H9 (cell line): ENCODE data around the gene CFAP100. TPM values are rescaled to one million over a fixed set of nuclear protein-coding genes. Genes with fewer than 3 reads are reported as not detected.
A peak's percentile ranks its signal among the peaks of the same experiment; 100 is the strongest.

ENCODE experiments used
- DNase-seq: peaks from one replicate; pipeline ENCODE4 v3.0.0-alpha.2; 2017
- H2AFZ ChIP-seq: one replicate; pipeline ENCODE4 v1.6.1; 2013; ENCODE audit warnings: mild to moderate bottlenecking, low read length, control low read depth, moderate library complexity
- H2AK5ac ChIP-seq: 2 replicates; pipeline ENCODE4 v1.6.1; 2013; ENCODE audit warnings: low read length, control low read depth, mixed read lengths; ENCODE audit not compliant: insufficient read length
- H2BK120ac ChIP-seq: one replicate; pipeline ENCODE4 v1.6.1; 2013; ENCODE audit warnings: low read depth, mild to moderate bottlenecking, low read length, control low read depth, inconsistent platforms; ENCODE audit not compliant: poor library complexity, severe bottlenecking
- H2BK12ac ChIP-seq: 2 replicates; pipeline ENCODE4 v1.6.1; 2013; ENCODE audit warnings: low read length, control low read depth, mixed read lengths, low read depth; ENCODE audit not compliant: insufficient read length
- H2BK15ac ChIP-seq: 2 replicates; pipeline ENCODE4 v1.6.1; 2013; ENCODE audit warnings: low read depth, low read length, control low read depth
- H2BK20ac ChIP-seq: one replicate; pipeline ENCODE4 v1.6.1; 2013; ENCODE audit warnings: low read depth, mild to moderate bottlenecking, low read length, control low read depth, inconsistent platforms; ENCODE audit not compliant: poor library complexity, severe bottlenecking
- H2BK5ac ChIP-seq: 2 replicates; pipeline ENCODE4 v1.6.1; 2013; ENCODE audit warnings: low read length, control low read depth, mixed read lengths; ENCODE audit not compliant: insufficient read length
- H3K14ac ChIP-seq: 2 replicates; pipeline ENCODE4 v1.6.1; 2013; ENCODE audit warnings: low read length, control low read depth; ENCODE audit not compliant: insufficient read depth
- H3K18ac ChIP-seq: 2 replicates; pipeline ENCODE4 v1.6.1; 2013; ENCODE audit warnings: low read depth, mild to moderate bottlenecking, mixed read lengths, low read length, control low read depth; ENCODE audit not compliant: insufficient read length
- H3K23ac ChIP-seq: 2 replicates; pipeline ENCODE4 v1.6.1; 2013; ENCODE audit warnings: low read length, control low read depth, mixed read lengths, low read depth; ENCODE audit not compliant: insufficient read length
- H3K23me2 ChIP-seq: 2 replicates; pipeline ENCODE4 v1.6.1; 2013; ENCODE audit warnings: low read depth, mild to moderate bottlenecking, mixed read lengths, low read length, control low read depth; ENCODE audit not compliant: insufficient read length, poor library complexity, severe bottlenecking
- H3K27ac ChIP-seq: 2 replicates; pipeline ENCODE4 v1.5.1; 2013; ENCODE audit warnings: low read length, control low read depth, mixed read lengths, low read depth; ENCODE audit not compliant: insufficient read length
- H3K27me3 ChIP-seq: 2 replicates; pipeline ENCODE4 v1.6.1; 2013; ENCODE audit warnings: low read length, control low read depth, inconsistent platforms; ENCODE audit not compliant: insufficient read depth
- H3K4ac ChIP-seq: 2 replicates; pipeline ENCODE4 v1.6.1; 2013; ENCODE audit warnings: low read depth, mild to moderate bottlenecking, control low read depth, inconsistent platforms, low read length, moderate library complexity
- H3K4me1 ChIP-seq: 2 replicates; pipeline ENCODE4 v1.6.1; 2013; ENCODE audit warnings: low read length, control low read depth, inconsistent platforms; ENCODE audit not compliant: insufficient read depth
- H3K4me2 ChIP-seq: 2 replicates; pipeline ENCODE4 v1.6.1; 2013; ENCODE audit warnings: low read length, control low read depth, mixed read lengths; ENCODE audit not compliant: insufficient read length, insufficient read depth
- H3K56ac ChIP-seq: 2 replicates; pipeline ENCODE4 v1.6.1; 2013; ENCODE audit warnings: low read depth, mild to moderate bottlenecking, mixed read lengths, low read length, control low read depth; ENCODE audit not compliant: insufficient read length
- H3K79me1 ChIP-seq: 2 replicates; pipeline ENCODE4 v1.6.1; 2013; ENCODE audit warnings: low read depth, mild to moderate bottlenecking, moderate library complexity, low read length, control low read depth, inconsistent platforms; ENCODE audit not compliant: insufficient read depth, poor library complexity, severe bottlenecking
- H3K79me2 ChIP-seq: 2 replicates; pipeline ENCODE4 v1.6.1; 2013; ENCODE audit warnings: low read length, control low read depth, inconsistent platforms; ENCODE audit not compliant: insufficient read depth
- H3K9ac ChIP-seq: 2 replicates; pipeline ENCODE4 v1.6.1; 2013; ENCODE audit warnings: low read length, control low read depth, mixed read lengths; ENCODE audit not compliant: insufficient read length; ENCODE audit errors: extremely low read depth
- H3K9me3 ChIP-seq: one replicate; pipeline ENCODE4 v1.6.1; 2013; ENCODE audit warnings: low read depth, low read length, inconsistent platforms; ENCODE audit not compliant: control insufficient read depth
- H3T11ph ChIP-seq: one replicate; pipeline ENCODE4 v1.6.1; 2013; ENCODE audit warnings: mild to moderate bottlenecking, low read length, control low read depth, inconsistent platforms
- H4K20me1 ChIP-seq: one replicate; pipeline ENCODE4 v1.6.1; 2013; ENCODE audit not compliant: control insufficient read depth, insufficient read length, insufficient read depth
- H4K5ac ChIP-seq: 2 replicates; pipeline ENCODE4 v1.6.1; 2013; ENCODE audit warnings: low read depth, mild to moderate bottlenecking, mixed read lengths, low read length, control low read depth; ENCODE audit not compliant: insufficient read length
- H4K8ac ChIP-seq: replicated peaks from 2 replicates; pipeline ENCODE4 v1.6.1; 2013; ENCODE audit warnings: low read length, control low read depth, mixed read lengths, low read depth; ENCODE audit not compliant: insufficient read length
- H4K91ac ChIP-seq: 2 replicates; pipeline ENCODE4 v1.6.1; 2013; ENCODE audit warnings: low read depth, mild to moderate bottlenecking, moderate library complexity, mixed read lengths, low read length, control low read depth; ENCODE audit not compliant: insufficient read length
- H3K27ac Mint-ChIP-seq, 3 experiments: 2 replicates in 2 of 3; 3 replicates in 1 of 3; pipeline ENCODE4 v1.8.0; 2020 to 2021; ENCODE audit warnings: mixed read lengths in 3 of 3, mild to moderate bottlenecking in 1 of 3, moderate library complexity in 1 of 3
- H3K27me3 Mint-ChIP-seq: 2 replicates; pipeline ENCODE4 v1.8.0; 2021; ENCODE audit warnings: low read depth, mild to moderate bottlenecking, moderate library complexity, mixed read lengths
- H3K36me3 Mint-ChIP-seq, 3 experiments: 2 replicates in 2 of 3; 3 replicates in 1 of 3; pipeline ENCODE4 v1.8.0; 2020 to 2021; ENCODE audit warnings: low read depth in 3 of 3, mixed read lengths in 3 of 3; ENCODE audit not compliant: insufficient read depth in 1 of 3
- H3K4me1 Mint-ChIP-seq, 2 experiments: 2 replicates each; pipeline ENCODE4 v1.8.0; 2020; ENCODE audit warnings: mixed read lengths in 2 of 2
- H3K4me3 Mint-ChIP-seq, 2 experiments: 2 replicates in 1 of 2; 3 replicates in 1 of 2; pipeline ENCODE4 v1.8.0; 2020 to 2021; ENCODE audit warnings: mild to moderate bottlenecking in 2 of 2, mixed read lengths in 2 of 2, moderate library complexity in 1 of 2
- H3K9me3 Mint-ChIP-seq, 2 experiments: 2 replicates in 1 of 2; 3 replicates in 1 of 2; pipeline ENCODE4 v1.8.0; 2020; ENCODE audit warnings: mild to moderate bottlenecking in 2 of 2, mixed read lengths in 2 of 2, moderate library complexity in 1 of 2
- WGBS: extraction: QIAGEN DNeasy Blood & Tissue Kit; methylation state at CpG from one replicate; pipeline ENCODE4 v1.1.7; 2013; ENCODE audit warnings: missing lambda C conversion rate, low lambda C conversion rate, mixed read lengths; ENCODE audit not compliant: insufficient read length; ENCODE audit errors: extremely low coverage; 5-methylcytosine and 5-hydroxymethylcytosine counted together
- total RNA-seq: library from RNA; stranded (reverse); gene quantifications from 2 replicates; pipeline ENCODE4 v1.2.1, GENCODE V29; 2021
- TF ChIP-seq, protein P1 (sequence below): fragments of 200-600 bp; sonication (generic); conservative IDR thresholded peaks from 3 replicates; pipeline ENCODE4 v1.8.0; 2021; ENCODE audit warnings: antibody characterized with exemption, mild to moderate bottlenecking

Gene CFAP100
- total RNA-seq, 1 experiment from 2014 or later: 0.44 TPM

DNA sequence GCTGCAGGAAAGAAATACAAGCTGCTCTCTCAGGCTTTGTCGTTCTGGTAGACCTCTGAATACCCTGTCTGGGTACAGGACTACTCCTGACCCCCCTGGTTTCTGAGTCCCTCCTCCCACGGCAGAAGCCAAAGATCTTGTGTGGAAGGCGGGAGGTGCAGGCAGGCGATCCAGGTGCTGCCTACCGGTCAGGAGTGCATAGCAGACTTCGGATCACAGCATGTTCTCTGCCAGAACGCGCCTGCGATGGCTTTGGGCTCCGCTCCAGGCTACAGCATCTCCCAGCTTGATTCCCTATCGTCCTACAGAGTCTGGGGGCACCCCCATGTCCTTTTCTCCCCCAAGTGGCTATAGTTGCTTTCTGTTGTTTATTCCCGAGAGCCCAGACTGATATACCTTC is 2.5 kb upstream of the CFAP100 start:
- no peak overlapping the region for H2AK5ac ChIP-seq
- H3K23ac ChIP-seq: no peak overlapping the region
- no peak overlapping the region for H3K4me3 Mint-ChIP-seq
- H3K23me2 ChIP-seq: no peaks in the 10 kb centered on the region
- H4K20me1 ChIP-seq: no peaks in the 10 kb centered on the region
- no peak overlapping the region for H3K56ac ChIP-seq
- H2BK12ac ChIP-seq: no peak overlapping the region
- H3K27ac ChIP-seq: no peak overlapping the region
- peaks cover 0 to 3% of the 10 kb centered on the region in 2 experiments; a peak in 2 of 5 replicates for H3K9me3 Mint-ChIP-seq
- H2BK20ac ChIP-seq: no peak overlapping the region
- peaks cover 16% of the 10 kb centered on the region; the same call in 1 of the 2 replicates for H3K27me3 ChIP-seq
- H3K4me1 Mint-ChIP-seq: peaks cover 16 to 18% of the 10 kb centered on the region in 2 experiments
- H3K27me3 Mint-ChIP-seq: peaks cover 79% of the 10 kb centered on the region
- H4K5ac ChIP-seq: no peak overlapping the region
- H3K4me1 ChIP-seq: no peaks in the 10 kb centered on the region
- H2AFZ ChIP-seq: no peak overlapping the region
- no peak overlapping the region for H2BK5ac ChIP-seq
- no peak overlapping the region for H3K9ac ChIP-seq
- no peak for DNase-seq
- no CpG with 5 or more reads among the region's 12 CpGs for WGBS
- no peak overlapping the region for H2BK120ac ChIP-seq
- no peak overlapping the region for H3K4ac ChIP-seq
- H4K8ac ChIP-seq: no peak overlapping the region
- H3K27ac Mint-ChIP-seq: peak overlapping the region in 1 of 3 experiments; percentile 2; a peak in 1 of 7 replicates
- H3K79me1 ChIP-seq: no peaks in the 10 kb centered on the region
- no peak overlapping the region for H3K14ac ChIP-seq
- H2BK15ac ChIP-seq: no peak overlapping the region
- TF ChIP-seq, protein P1, sequence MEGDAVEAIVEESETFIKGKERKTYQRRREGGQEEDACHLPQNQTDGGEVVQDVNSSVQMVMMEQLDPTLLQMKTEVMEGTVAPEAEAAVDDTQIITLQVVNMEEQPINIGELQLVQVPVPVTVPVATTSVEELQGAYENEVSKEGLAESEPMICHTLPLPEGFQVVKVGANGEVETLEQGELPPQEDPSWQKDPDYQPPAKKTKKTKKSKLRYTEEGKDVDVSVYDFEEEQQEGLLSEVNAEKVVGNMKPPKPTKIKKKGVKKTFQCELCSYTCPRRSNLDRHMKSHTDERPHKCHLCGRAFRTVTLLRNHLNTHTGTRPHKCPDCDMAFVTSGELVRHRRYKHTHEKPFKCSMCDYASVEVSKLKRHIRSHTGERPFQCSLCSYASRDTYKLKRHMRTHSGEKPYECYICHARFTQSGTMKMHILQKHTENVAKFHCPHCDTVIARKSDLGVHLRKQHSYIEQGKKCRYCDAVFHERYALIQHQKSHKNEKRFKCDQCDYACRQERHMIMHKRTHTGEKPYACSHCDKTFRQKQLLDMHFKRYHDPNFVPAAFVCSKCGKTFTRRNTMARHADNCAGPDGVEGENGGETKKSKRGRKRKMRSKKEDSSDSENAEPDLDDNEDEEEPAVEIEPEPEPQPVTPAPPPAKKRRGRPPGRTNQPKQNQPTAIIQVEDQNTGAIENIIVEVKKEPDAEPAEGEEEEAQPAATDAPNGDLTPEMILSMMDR: no peak
- H4K91ac ChIP-seq: no peak overlapping the region
- no peak overlapping the region for H3K4me2 ChIP-seq
- no peak overlapping the region for H3K18ac ChIP-seq
- no peaks in the 10 kb centered on the region; a peak in 1 of 7 replicates for H3K36me3 Mint-ChIP-seq
- H3K9me3 ChIP-seq: no peaks in the 10 kb centered on the region
- H3K79me2 ChIP-seq: no peaks in the 10 kb centered on the region
- no peak overlapping the region for H3T11ph ChIP-seq
